ENCODE measurements around the gene LHX4. TPM values are rescaled to one million over a fixed set of nuclear protein-coding genes. Genes with fewer than 3 reads are reported as not detected.

Gene LHX4
- total and polyA plus RNA-seq, 8 donors, result 0.03 to 0.19 (median 0.12) TPM; not detected in 3

- intact Hi-C loops (cut with DNase I), result no loop called here
- no peak for TF ChIP-seq CTCF (IDR thresholded peaks at IDR 0.05)
- H3K9me3 ChIP-seq, result no peaks in the 10 kb centered on the region
- 72 to 78% methylated on average over 15 of the region's 15 CpGs for WGBS, 2 donors
- no peak overlapping the region for H3K27ac ChIP-seq
- no peaks in the 10 kb centered on the region for H3K36me3 ChIP-seq
- H3K4me3 ChIP-seq, result no peak overlapping the region
- no peaks in the 10 kb centered on the region for H3K4me1 ChIP-seq
- ATAC-seq (no peak), FAIRE-seq (no peak), DNase-seq (no peak)
- H3K27me3 ChIP-seq, result no peaks in the 10 kb centered on the region
Observed at GRCh38 chr1:180213401-180214170, 16.5 kb upstream of the LHX4 start.

- FAIRE-seq (no peak), ATAC-seq (no peak), DNase-seq (no peak)
- no peaks in the 10 kb centered on the region for H3K27me3 ChIP-seq
- 85 to 86% methylated on average over 22 of the region's 22 CpGs for WGBS, 2 donors
- no peak for TF ChIP-seq CTCF (IDR thresholded peaks at IDR 0.05)
- H3K36me3 ChIP-seq, result no peaks in the 10 kb centered on the region
- no peak overlapping the region for H3K27ac ChIP-seq
- no peaks in the 10 kb centered on the region for H3K4me1 ChIP-seq
- H3K4me3 ChIP-seq, result no peak overlapping the region
- intact Hi-C loops (cut with DNase I), result no loop called here
- H3K9me3 ChIP-seq, result no peaks in the 10 kb centered on the region
Observed at GRCh38 chr1:180215856-180216625, 14.0 kb upstream of the LHX4 start.

- H3K4me3 ChIP-seq, result no peak overlapping the region
- no peak for DNase-seq
- no peak for FAIRE-seq
Observed at GRCh38 chr1:180217006-180217405, 13.1 kb upstream of the LHX4 start.

GRCh38 chr1:180218806-180219765 lies 11.0 kb upstream of the LHX4 start:
- H3K4me3 ChIP-seq, result no peak overlapping the region
- FAIRE-seq, result no peak
- no peaks in the 10 kb centered on the region for H3K4me1 ChIP-seq
- no peaks in the 10 kb centered on the region for H3K36me3 ChIP-seq
- peak in 1 of 6 donors; percentile 30 for DNase-seq
- no peaks in the 10 kb centered on the region for H3K27me3 ChIP-seq
- no peaks in the 10 kb centered on the region for H3K9me3 ChIP-seq
- H3K27ac ChIP-seq, result no peak overlapping the region
- ATAC-seq, result no peak
- intact Hi-C loops (cut with DNase I), result no loop called here
- WGBS, 2 donors, result 76 to 83% methylated on average over 20 of the region's 20 CpGs
- TF ChIP-seq CTCF (IDR thresholded peaks at IDR 0.05), result no peak

More at GRCh38 chr1:180217006-180217405, 13.1 kb upstream of the LHX4 start:
- WGBS, 2 donors, result 73 to 85% methylated on average over 7 of the region's 7 CpGs
- Histone ChIP-seq H3K9me3 (no peaks in the 10 kb centered on the region), H3K27ac (no peak overlapping the region), H3K27me3 (no peaks in the 10 kb centered on the region), H3K4me1 (no peaks in the 10 kb centered on the region), H3K36me3 (no peaks in the 10 kb centered on the region)
- intact Hi-C loops (cut with DNase I), result no loop called here
- TF ChIP-seq CTCF (IDR thresholded peaks at IDR 0.05), result no peak
- ATAC-seq, result no peak
